HG02642 (cell line): ENCODE measurements around the gene KIAA0753.
"Not testable (repeated sequence)": the region's sequence is repeated elsewhere in the genome, so short reads cannot be mapped to it uniquely, and the experiment has no call there.

Experiments used
- ATAC-seq: cut with Tn5 transposase; IDR thresholded peaks from one replicate; pipeline ENCODE4 v1.9.1; 2021; ENCODE audit warnings: mild to moderate bottlenecking; ENCODE audit not compliant: unreplicated experiment, poor library complexity

KIAA0753 gene

GRCh38 chr17:6669479-6670212, 29.1 kb upstream of the KIAA0753 start:
- no peak for ATAC-seq

GRCh38 chr17:6668727-6669425, 28.4 kb upstream of the KIAA0753 start:
- ATAC-seq, result no peak

GRCh38 chr17:6668219-6668618, 27.7 kb upstream of the KIAA0753 start:
- no peak for ATAC-seq

- ATAC-seq, result no peak
These were observed 27.0 kb upstream of the KIAA0753 start for GRCh38 chr17:6667516-6667915.

- no peak for ATAC-seq
These were observed 26.0 kb upstream of the KIAA0753 start for GRCh38 chr17:6666557-6666956.

- ATAC-seq, result no peak
These were observed 25.6 kb upstream of the KIAA0753 start for GRCh38 chr17:6666077-6666521.

GRCh38 chr17:6663200-6663599, 22.7 kb upstream of the KIAA0753 start:
- ATAC-seq, result not testable (repeated sequence)

- no peak for ATAC-seq
These were observed 20.9 kb upstream of the KIAA0753 start for GRCh38 chr17:6661464-6661848.

GRCh38 chr17:6660805-6661463, 20.4 kb upstream of the KIAA0753 start:
- ATAC-seq, result peak; percentile 62

GRCh38 chr17:6660101-6660500, 19.6 kb upstream of the KIAA0753 start:
- ATAC-seq, result no peak

GRCh38 chr17:6658411-6658810, 17.9 kb upstream of the KIAA0753 start:
- not testable (repeated sequence) for ATAC-seq

GRCh38 chr17:6657633-6658287, 17.2 kb upstream of the KIAA0753 start:
- ATAC-seq, result no peak

GRCh38 chr17:6656797-6657632, 16.5 kb upstream of the KIAA0753 start:
- not testable (repeated sequence) for ATAC-seq

GRCh38 chr17:6655732-6656361, 15.3 kb upstream of the KIAA0753 start:
- ATAC-seq, result not testable (repeated sequence)

GRCh38 chr17:6654841-6655731, 14.6 kb upstream of the KIAA0753 start:
- no peak for ATAC-seq

- ATAC-seq, result peak; percentile 32
These were observed 11.5 kb upstream of the KIAA0753 start for GRCh38 chr17:6651919-6652452.

GRCh38 chr17:6651354-6651918, 10.9 kb upstream of the KIAA0753 start, which contains the start of the genes C17orf100 and MED31:
C17orf100 (plus strand) TSS chr17:6651762; CDS start chr17:6651914, 152 bp downstream.
MED31 (minus strand) TSS chr17:6651605; CDS start chr17:6651528, 77 bp downstream.
- peak; percentile 95 for ATAC-seq

GRCh38 chr17:6648181-6648580, 7.7 kb upstream of the KIAA0753 start:
- ATAC-seq, result no peak
